H9 (cell line): ENCODE results near the gene NPAS1. TPM values are rescaled to one million over a fixed set of nuclear protein-coding genes. Genes with fewer than 3 reads are reported as not detected.

Experiments used
- DNase-seq: peaks from one replicate; pipeline ENCODE4 v3.0.0-alpha.2; 2017
- H2AFZ ChIP-seq: one replicate; pipeline ENCODE4 v1.6.1; 2013; ENCODE audit warnings: mild to moderate bottlenecking, low read length, control low read depth, moderate library complexity
- H2AK5ac ChIP-seq: 2 replicates; pipeline ENCODE4 v1.6.1; 2013; ENCODE audit warnings: low read length, control low read depth, mixed read lengths; ENCODE audit not compliant: insufficient read length
- H2BK120ac ChIP-seq: one replicate; pipeline ENCODE4 v1.6.1; 2013; ENCODE audit warnings: low read depth, mild to moderate bottlenecking, low read length, control low read depth, inconsistent platforms; ENCODE audit not compliant: poor library complexity, severe bottlenecking
- H2BK12ac ChIP-seq: 2 replicates; pipeline ENCODE4 v1.6.1; 2013; ENCODE audit warnings: low read length, control low read depth, mixed read lengths, low read depth; ENCODE audit not compliant: insufficient read length
- H2BK15ac ChIP-seq: 2 replicates; pipeline ENCODE4 v1.6.1; 2013; ENCODE audit warnings: low read depth, low read length, control low read depth
- H2BK20ac ChIP-seq: one replicate; pipeline ENCODE4 v1.6.1; 2013; ENCODE audit warnings: low read depth, mild to moderate bottlenecking, low read length, control low read depth, inconsistent platforms; ENCODE audit not compliant: poor library complexity, severe bottlenecking
- H2BK5ac ChIP-seq: 2 replicates; pipeline ENCODE4 v1.6.1; 2013; ENCODE audit warnings: low read length, control low read depth, mixed read lengths; ENCODE audit not compliant: insufficient read length
- H3K14ac ChIP-seq: 2 replicates; pipeline ENCODE4 v1.6.1; 2013; ENCODE audit warnings: low read length, control low read depth; ENCODE audit not compliant: insufficient read depth
- H3K18ac ChIP-seq: 2 replicates; pipeline ENCODE4 v1.6.1; 2013; ENCODE audit warnings: low read depth, mild to moderate bottlenecking, mixed read lengths, low read length, control low read depth; ENCODE audit not compliant: insufficient read length
- H3K23ac ChIP-seq: 2 replicates; pipeline ENCODE4 v1.6.1; 2013; ENCODE audit warnings: low read length, control low read depth, mixed read lengths, low read depth; ENCODE audit not compliant: insufficient read length
- H3K23me2 ChIP-seq: 2 replicates; pipeline ENCODE4 v1.6.1; 2013; ENCODE audit warnings: low read depth, mild to moderate bottlenecking, mixed read lengths, low read length, control low read depth; ENCODE audit not compliant: insufficient read length, poor library complexity, severe bottlenecking
- H3K27ac ChIP-seq: 2 replicates; pipeline ENCODE4 v1.5.1; 2013; ENCODE audit warnings: low read length, control low read depth, mixed read lengths, low read depth; ENCODE audit not compliant: insufficient read length
- H3K27me3 ChIP-seq: 2 replicates; pipeline ENCODE4 v1.6.1; 2013; ENCODE audit warnings: low read length, control low read depth, inconsistent platforms; ENCODE audit not compliant: insufficient read depth
- H3K4ac ChIP-seq: 2 replicates; pipeline ENCODE4 v1.6.1; 2013; ENCODE audit warnings: low read depth, mild to moderate bottlenecking, control low read depth, inconsistent platforms, low read length, moderate library complexity
- H3K4me1 ChIP-seq: 2 replicates; pipeline ENCODE4 v1.6.1; 2013; ENCODE audit warnings: low read length, control low read depth, inconsistent platforms; ENCODE audit not compliant: insufficient read depth
- H3K4me2 ChIP-seq: 2 replicates; pipeline ENCODE4 v1.6.1; 2013; ENCODE audit warnings: low read length, control low read depth, mixed read lengths; ENCODE audit not compliant: insufficient read length, insufficient read depth
- H3K56ac ChIP-seq: 2 replicates; pipeline ENCODE4 v1.6.1; 2013; ENCODE audit warnings: low read depth, mild to moderate bottlenecking, mixed read lengths, low read length, control low read depth; ENCODE audit not compliant: insufficient read length
- H3K79me1 ChIP-seq: 2 replicates; pipeline ENCODE4 v1.6.1; 2013; ENCODE audit warnings: low read depth, mild to moderate bottlenecking, moderate library complexity, low read length, control low read depth, inconsistent platforms; ENCODE audit not compliant: insufficient read depth, poor library complexity, severe bottlenecking
- H3K79me2 ChIP-seq: 2 replicates; pipeline ENCODE4 v1.6.1; 2013; ENCODE audit warnings: low read length, control low read depth, inconsistent platforms; ENCODE audit not compliant: insufficient read depth
- H3K9ac ChIP-seq: 2 replicates; pipeline ENCODE4 v1.6.1; 2013; ENCODE audit warnings: low read length, control low read depth, mixed read lengths; ENCODE audit not compliant: insufficient read length; ENCODE audit errors: extremely low read depth
- H3K9me3 ChIP-seq: one replicate; pipeline ENCODE4 v1.6.1; 2013; ENCODE audit warnings: low read depth, low read length, inconsistent platforms; ENCODE audit not compliant: control insufficient read depth
- H3T11ph ChIP-seq: one replicate; pipeline ENCODE4 v1.6.1; 2013; ENCODE audit warnings: mild to moderate bottlenecking, low read length, control low read depth, inconsistent platforms
- H4K20me1 ChIP-seq: one replicate; pipeline ENCODE4 v1.6.1; 2013; ENCODE audit not compliant: control insufficient read depth, insufficient read length, insufficient read depth
- H4K5ac ChIP-seq: 2 replicates; pipeline ENCODE4 v1.6.1; 2013; ENCODE audit warnings: low read depth, mild to moderate bottlenecking, mixed read lengths, low read length, control low read depth; ENCODE audit not compliant: insufficient read length
- H4K8ac ChIP-seq: replicated peaks from 2 replicates; pipeline ENCODE4 v1.6.1; 2013; ENCODE audit warnings: low read length, control low read depth, mixed read lengths, low read depth; ENCODE audit not compliant: insufficient read length
- H4K91ac ChIP-seq: 2 replicates; pipeline ENCODE4 v1.6.1; 2013; ENCODE audit warnings: low read depth, mild to moderate bottlenecking, moderate library complexity, mixed read lengths, low read length, control low read depth; ENCODE audit not compliant: insufficient read length
- H3K27ac Mint-ChIP-seq, 3 experiments: 2 replicates in 2 of 3; 3 replicates in 1 of 3; pipeline ENCODE4 v1.8.0; 2020 to 2021; ENCODE audit warnings: mixed read lengths in 3 of 3, mild to moderate bottlenecking in 1 of 3, moderate library complexity in 1 of 3
- H3K27me3 Mint-ChIP-seq: 2 replicates; pipeline ENCODE4 v1.8.0; 2021; ENCODE audit warnings: low read depth, mild to moderate bottlenecking, moderate library complexity, mixed read lengths
- H3K36me3 Mint-ChIP-seq, 3 experiments: 2 replicates in 2 of 3; 3 replicates in 1 of 3; pipeline ENCODE4 v1.8.0; 2020 to 2021; ENCODE audit warnings: low read depth in 3 of 3, mixed read lengths in 3 of 3; ENCODE audit not compliant: insufficient read depth in 1 of 3
- H3K4me1 Mint-ChIP-seq, 2 experiments: 2 replicates each; pipeline ENCODE4 v1.8.0; 2020; ENCODE audit warnings: mixed read lengths in 2 of 2
- H3K4me3 Mint-ChIP-seq, 2 experiments: 2 replicates in 1 of 2; 3 replicates in 1 of 2; pipeline ENCODE4 v1.8.0; 2020 to 2021; ENCODE audit warnings: mild to moderate bottlenecking in 2 of 2, mixed read lengths in 2 of 2, moderate library complexity in 1 of 2
- H3K9me3 Mint-ChIP-seq, 2 experiments: 2 replicates in 1 of 2; 3 replicates in 1 of 2; pipeline ENCODE4 v1.8.0; 2020; ENCODE audit warnings: mild to moderate bottlenecking in 2 of 2, mixed read lengths in 2 of 2, moderate library complexity in 1 of 2
- CTCF ChIP-seq: fragments of 200-600 bp; sonication (generic); conservative IDR thresholded peaks from 3 replicates; pipeline ENCODE4 v1.8.0; 2021; ENCODE audit warnings: antibody characterized with exemption, mild to moderate bottlenecking
- WGBS: extraction: QIAGEN DNeasy Blood & Tissue Kit; methylation state at CpG from one replicate; pipeline ENCODE4 v1.1.7; 2013; ENCODE audit warnings: missing lambda C conversion rate, low lambda C conversion rate, mixed read lengths; ENCODE audit not compliant: insufficient read length; ENCODE audit errors: extremely low coverage; 5-methylcytosine and 5-hydroxymethylcytosine counted together
- total RNA-seq: library from RNA; stranded (reverse); gene quantifications from 2 replicates; pipeline ENCODE4 v1.2.1, GENCODE V29; 2021

The NPAS1 gene
- total RNA-seq, 1 experiment from 2014 or later, result 17.8 TPM

DNA sequence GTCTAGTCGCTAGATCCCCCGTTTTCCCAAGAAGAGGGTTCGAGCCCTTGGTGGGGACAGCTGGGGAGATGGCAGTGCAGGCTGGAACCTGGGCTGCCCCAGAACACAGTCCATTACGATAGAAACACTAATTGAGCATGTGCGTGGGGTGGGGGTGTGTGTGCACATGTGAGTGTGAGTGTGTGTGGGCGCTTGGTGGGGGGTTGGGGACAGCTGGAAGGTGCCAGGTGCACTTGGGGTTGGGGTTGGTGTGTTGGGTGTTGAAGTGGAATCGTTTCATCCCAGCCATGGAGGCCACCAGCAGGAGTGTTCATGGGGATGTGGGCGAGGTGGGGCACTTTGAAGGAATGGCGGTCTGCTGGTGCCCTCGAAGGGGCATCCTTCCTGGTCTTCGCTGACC, 18.1 kb upstream of the NPAS1 start:
- Histone ChIP-seq H4K91ac (no peak overlapping the region), H3K14ac (no peak overlapping the region), H3K79me1 (no peaks in the 10 kb centered on the region), H3K18ac (no peak overlapping the region), H4K8ac (no peak overlapping the region), H2BK120ac (no peak overlapping the region), H3K56ac (no peak overlapping the region), H2BK12ac (no peak overlapping the region), H4K20me1 (no peaks in the 10 kb centered on the region), H3K9ac (no peak overlapping the region), H2BK5ac (no peak overlapping the region), H3K23me2 (no peaks in the 10 kb centered on the region), H2BK15ac (no peak overlapping the region), H3K79me2 (no peaks in the 10 kb centered on the region), H3K27ac (no peak overlapping the region), H3K4me2 (no peak overlapping the region), H2BK20ac (no peak overlapping the region), H3K23ac (no peak overlapping the region), H3T11ph (no peak overlapping the region), H4K5ac (no peak overlapping the region), H3K4me1 (no peaks in the 10 kb centered on the region), H2AFZ (no peak overlapping the region), H2AK5ac (no peak overlapping the region), H3K9me3 (no peaks in the 10 kb centered on the region), H3K27me3 (no peaks in the 10 kb centered on the region), H3K4ac (no peak overlapping the region)
- Mint-ChIP-seq H3K9me3 (peaks cover 0 to 3% of the 10 kb centered on the region in 2 experiments; a peak in 2 of 5 replicates), H3K4me1 (peaks cover 9 to 28% of the 10 kb centered on the region in 2 experiments), H3K27me3 (no peaks in the 10 kb centered on the region; the same call in 1 of the 2 replicates), H3K4me3 (no peak overlapping the region), H3K27ac (no peak overlapping the region; a peak in 1 of 7 replicates), H3K36me3 (peaks cover 30 to 48% (median 42%) of the 10 kb centered on the region in 3 experiments; a peak in 6 of 7 replicates)
- no peak for TF ChIP-seq CTCF
- no peak for DNase-seq
- WGBS, result no CpG with 5 or more reads among the region's 11 CpGs
